GM12873 (cell line): ENCODE results near the gene SYT3.

ENCODE experiments used
- TF ChIP-seq, protein P1 (sequence below): IDR thresholded peaks from 2 replicates; pipeline ENCODE4 v1.5.1; 2012; ENCODE audit warnings: low read depth, mild to moderate bottlenecking, moderate library complexity, low read length, control low read depth; ENCODE audit not compliant: insufficient read depth; ENCODE audit errors: missing control alignments

Gene SYT3

DNA sequence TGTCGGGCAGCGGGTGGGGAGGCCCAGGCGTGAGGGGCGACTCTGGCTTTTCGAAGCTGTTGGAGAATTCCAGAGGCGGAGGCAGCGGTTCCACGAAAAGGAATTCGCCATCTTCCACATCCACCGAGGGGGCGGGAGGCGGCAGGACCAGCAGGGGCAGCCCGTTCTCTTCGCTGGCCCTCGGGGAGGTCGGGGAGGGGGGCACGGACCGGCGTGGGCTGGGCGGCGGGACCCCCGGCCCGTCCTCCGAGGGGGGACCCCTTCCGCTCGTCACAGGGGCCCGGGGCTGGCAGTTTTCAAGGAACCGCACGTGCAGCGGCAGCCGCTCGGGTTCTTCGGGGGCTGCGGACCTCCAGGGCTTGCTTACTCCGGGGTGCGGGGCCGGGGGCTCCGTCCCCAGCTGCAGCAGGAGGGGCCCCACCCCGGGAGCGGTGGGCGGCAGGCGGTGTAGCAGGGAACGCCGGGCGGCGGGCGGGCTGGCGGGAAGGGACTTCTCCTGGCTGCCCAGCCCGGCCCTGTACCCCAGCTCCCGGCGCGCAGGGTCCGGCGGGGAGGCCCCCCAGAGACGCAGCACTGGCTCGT, 27.6 kb upstream of the SYT3 start:
- TF ChIP-seq, protein P1, sequence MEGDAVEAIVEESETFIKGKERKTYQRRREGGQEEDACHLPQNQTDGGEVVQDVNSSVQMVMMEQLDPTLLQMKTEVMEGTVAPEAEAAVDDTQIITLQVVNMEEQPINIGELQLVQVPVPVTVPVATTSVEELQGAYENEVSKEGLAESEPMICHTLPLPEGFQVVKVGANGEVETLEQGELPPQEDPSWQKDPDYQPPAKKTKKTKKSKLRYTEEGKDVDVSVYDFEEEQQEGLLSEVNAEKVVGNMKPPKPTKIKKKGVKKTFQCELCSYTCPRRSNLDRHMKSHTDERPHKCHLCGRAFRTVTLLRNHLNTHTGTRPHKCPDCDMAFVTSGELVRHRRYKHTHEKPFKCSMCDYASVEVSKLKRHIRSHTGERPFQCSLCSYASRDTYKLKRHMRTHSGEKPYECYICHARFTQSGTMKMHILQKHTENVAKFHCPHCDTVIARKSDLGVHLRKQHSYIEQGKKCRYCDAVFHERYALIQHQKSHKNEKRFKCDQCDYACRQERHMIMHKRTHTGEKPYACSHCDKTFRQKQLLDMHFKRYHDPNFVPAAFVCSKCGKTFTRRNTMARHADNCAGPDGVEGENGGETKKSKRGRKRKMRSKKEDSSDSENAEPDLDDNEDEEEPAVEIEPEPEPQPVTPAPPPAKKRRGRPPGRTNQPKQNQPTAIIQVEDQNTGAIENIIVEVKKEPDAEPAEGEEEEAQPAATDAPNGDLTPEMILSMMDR = no peak

DNA sequence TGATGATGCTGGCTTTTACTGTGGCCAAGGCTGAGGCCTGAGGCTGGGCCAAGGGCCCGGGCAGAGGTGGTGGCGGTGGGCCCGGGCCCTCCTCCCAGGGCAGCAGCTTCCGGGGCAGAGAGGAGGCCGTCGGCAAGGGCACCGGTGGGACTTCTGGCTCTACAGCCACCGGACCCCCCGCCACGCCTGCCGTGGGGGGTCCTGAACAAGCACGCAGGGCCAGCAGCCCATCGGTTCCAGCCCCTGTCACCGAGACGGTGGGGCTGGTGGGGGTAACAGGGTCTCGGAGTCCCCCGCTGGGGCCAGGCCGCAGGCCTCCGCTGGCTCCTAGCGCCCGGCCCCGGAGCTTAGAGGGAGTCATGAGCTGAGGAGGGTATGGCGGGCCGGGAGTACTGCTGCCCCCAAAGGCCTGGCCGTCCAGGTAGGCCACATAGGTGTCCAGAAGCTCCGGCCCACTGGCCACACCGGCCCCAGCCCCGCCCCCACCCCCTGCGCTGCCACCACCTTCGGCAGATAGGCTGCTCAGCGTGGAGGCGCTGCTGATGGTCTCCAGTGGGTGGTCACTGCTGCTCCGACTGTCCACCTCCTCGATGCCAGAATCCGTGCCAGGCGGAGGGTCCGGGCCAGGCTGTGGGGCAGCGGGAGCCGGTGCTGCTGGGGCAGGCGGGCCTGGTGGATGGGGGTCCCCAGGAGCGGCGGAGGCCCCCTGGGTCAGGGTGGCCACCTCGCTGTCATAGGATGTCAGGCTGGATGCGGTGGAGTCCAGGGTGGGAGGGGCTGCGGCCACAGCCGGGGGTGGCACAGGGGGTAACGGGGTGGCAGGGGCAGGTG, 26.9 kb upstream of the SYT3 start:
- TF ChIP-seq, protein P1 = no peak

DNA sequence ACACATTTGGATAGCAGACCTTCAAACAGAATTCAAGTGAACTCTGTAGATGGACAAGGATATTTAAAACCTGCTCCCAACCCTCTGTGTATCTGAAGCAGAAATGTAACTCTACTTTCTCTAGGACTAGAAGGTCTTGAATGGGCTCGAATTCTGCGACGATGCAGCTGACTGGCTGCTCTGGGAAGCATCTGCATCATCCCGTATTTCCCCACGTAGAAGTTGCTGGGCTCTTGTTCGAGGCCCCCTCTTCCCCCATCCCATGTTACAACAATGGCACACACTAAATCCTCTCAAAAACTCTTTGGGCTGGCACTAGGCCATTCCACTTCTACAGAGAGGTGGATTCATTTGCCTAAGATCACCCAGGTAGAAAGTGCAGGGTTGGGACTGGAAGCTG, 24.5 kb upstream of the SYT3 start:
- TF ChIP-seq, protein P1 = no peak

DNA sequence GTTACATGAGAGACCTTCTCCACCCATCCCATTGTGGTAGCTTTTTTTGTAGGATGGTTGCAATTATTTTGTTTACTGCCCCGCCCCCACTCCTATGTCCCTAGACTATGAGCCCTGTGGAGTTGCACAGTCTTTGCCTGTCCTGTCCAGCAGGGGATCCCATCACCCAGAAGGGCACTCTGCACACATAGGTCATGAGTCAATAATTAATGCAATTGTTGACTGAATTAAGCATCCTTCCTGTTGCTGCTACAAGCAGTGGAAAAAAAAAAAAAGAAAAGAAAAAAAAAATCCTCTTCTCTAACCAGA, 23.8 kb upstream of the SYT3 start:
- TF ChIP-seq, protein P1 = no peak

DNA sequence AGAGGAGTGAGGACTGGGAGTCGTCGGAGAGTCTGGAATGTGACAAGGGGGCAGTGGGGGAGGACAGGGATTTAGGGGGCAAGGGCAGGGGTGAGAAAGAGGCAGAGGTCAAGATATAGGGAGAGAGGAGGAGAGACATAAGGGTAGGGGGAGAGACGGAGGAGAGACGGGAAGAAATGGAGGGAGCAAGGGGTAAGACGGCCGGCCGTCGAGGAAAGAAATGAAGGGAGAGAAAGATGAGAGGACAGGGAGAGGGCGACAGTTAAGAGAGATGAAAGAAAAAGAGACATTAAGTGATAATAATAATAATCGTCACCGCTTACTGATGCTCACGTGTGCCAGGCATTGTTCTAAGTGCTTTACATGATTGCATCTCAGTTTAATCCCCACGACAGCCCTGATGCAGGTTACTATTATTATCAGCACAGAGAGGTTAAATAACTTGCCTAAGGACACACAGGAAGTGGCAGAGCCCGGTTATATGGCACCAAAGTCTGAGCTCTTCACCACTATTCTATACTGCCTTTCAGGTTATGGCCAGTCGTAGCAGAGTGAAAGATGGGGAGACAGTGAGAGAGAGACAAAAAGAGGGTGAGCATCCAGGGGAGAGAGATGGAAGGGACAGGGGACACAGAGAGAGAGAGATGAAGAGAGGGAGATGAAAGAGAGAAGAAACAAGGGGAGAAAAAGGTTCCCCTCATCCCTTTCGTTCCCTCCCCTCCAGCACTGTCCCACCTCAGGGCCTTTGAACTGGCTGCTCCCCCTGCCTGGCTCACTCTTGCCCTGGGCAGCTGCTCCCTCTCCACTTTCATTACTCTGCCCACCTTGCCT, 23.2 kb upstream of the SYT3 start:
- TF ChIP-seq, protein P1 = no peak

DNA sequence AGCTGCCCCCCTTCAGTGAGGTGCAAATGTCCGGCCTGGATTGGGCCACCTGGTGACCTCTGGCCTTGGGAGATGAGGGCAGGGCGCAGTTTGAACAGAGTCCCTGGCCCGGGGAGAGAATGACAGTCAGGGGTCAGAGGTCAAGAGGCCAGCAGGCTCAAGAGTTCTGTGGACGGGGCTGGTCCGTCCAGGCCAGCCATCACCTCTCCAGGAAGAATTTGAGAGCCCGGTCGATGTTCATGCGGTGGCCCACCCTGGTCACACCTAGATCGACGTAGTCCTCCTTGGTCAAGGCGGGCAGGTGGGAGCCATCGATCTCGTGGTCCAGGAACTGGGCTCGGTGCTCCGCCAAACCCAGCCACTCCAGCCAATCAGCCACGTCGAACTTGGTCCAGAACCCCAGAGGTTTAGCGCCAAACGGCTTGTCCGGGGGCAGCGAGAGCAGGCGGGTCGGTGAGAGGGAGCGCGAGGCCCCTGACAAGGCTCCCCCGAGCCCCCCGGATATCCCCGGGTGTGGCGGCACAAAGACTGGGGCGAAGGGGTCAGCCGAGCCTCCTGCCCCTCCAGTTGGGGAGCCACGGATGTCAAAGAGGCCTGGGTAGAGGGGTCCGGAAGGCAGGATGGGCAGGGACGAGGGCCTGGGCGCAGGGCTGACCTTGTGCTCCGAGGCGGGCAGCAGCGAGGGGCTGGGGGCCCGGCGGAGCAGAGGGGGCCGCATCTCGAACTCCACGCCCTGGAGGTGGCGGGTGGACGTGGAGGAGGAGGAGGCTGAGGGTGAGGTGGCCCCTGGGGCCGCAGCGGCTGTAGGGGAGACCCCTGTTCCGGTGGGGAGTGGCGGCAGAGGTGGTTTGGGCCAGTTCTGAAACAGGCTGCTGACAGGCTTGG, 22.3 kb upstream of the SYT3 start:
- TF ChIP-seq, protein P1 = no peak

DNA sequence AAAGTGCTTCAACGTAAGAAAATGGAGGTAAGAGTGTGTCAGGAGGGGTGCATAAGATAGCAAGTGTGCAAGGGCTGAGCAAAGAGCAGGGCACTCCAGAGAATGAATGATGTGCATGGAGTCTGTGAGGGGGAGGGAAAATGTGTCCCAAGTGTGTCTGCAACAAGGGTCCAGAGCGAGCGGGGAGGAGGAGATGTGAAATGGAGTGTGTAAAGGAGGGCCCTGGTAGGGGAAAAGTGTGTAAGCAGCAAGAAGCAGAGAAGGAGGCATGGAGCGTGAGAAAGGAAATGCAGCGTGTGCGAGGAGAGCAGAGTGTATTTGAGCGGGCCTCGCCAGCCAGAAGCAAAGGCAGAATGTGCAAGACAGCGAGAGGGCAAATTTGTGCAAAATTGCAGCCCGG, 21.3 kb upstream of the SYT3 start:
- TF ChIP-seq, protein P1 = no peak
